HAP-1 (cell line): ENCODE results near the gene XPOT.
"Not testable (repeated sequence)": the region's sequence is repeated elsewhere in the genome, so short reads cannot be mapped to it uniquely, and the experiment has no call there.

Experiments
- DNase-seq, 2 experiments: peaks; one replicate each; pipeline ENCODE4 v3.0.0-alpha.2; 2016 to 2020; ENCODE audit warnings: low spot score in 2 of 2
- H3K27me3 ChIP-seq: fragments of 250-450 bp; sonication (Bioruptor Pico); 2 replicates; pipeline ENCODE4 v1.5.1; 2020; ENCODE audit warnings: low read depth, mild to moderate bottlenecking, moderate library complexity
- H3K36me3 ChIP-seq: fragments of 250-450 bp; sonication (Bioruptor Pico); replicated peaks from 2 replicates; pipeline ENCODE4 v1.5.1; 2020; ENCODE audit warnings: mild to moderate bottlenecking
- H3K4me1 ChIP-seq: fragments of 250-450 bp; sonication (Bioruptor Pico); 2 replicates; pipeline ENCODE4 v1.5.1; 2020; ENCODE audit warnings: mild to moderate bottlenecking
- H3K4me3 ChIP-seq: fragments of 250-450 bp; sonication (Bioruptor Pico); 2 replicates; pipeline ENCODE4 v1.5.1; 2020; ENCODE audit warnings: mild to moderate bottlenecking, moderate library complexity
- H3K9me3 ChIP-seq: fragments of 250-450 bp; sonication (Bioruptor Pico); 2 replicates; pipeline ENCODE4 v1.5.1; 2020; ENCODE audit warnings: mild to moderate bottlenecking, moderate library complexity
- in situ Hi-C: fragments of 300-500 bp; cut with MboI; formaldehyde crosslinking; loops from 3 replicates; pipeline ENCODE4 v1.14.3; 2020; ENCODE audit warnings: low sequenced_read_pairs, inconsistent platforms, mixed read lengths

The XPOT gene, protein sequence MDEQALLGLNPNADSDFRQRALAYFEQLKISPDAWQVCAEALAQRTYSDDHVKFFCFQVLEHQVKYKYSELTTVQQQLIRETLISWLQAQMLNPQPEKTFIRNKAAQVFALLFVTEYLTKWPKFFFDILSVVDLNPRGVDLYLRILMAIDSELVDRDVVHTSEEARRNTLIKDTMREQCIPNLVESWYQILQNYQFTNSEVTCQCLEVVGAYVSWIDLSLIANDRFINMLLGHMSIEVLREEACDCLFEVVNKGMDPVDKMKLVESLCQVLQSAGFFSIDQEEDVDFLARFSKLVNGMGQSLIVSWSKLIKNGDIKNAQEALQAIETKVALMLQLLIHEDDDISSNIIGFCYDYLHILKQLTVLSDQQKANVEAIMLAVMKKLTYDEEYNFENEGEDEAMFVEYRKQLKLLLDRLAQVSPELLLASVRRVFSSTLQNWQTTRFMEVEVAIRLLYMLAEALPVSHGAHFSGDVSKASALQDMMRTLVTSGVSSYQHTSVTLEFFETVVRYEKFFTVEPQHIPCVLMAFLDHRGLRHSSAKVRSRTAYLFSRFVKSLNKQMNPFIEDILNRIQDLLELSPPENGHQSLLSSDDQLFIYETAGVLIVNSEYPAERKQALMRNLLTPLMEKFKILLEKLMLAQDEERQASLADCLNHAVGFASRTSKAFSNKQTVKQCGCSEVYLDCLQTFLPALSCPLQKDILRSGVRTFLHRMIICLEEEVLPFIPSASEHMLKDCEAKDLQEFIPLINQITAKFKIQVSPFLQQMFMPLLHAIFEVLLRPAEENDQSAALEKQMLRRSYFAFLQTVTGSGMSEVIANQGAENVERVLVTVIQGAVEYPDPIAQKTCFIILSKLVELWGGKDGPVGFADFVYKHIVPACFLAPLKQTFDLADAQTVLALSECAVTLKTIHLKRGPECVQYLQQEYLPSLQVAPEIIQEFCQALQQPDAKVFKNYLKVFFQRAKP

DNA sequence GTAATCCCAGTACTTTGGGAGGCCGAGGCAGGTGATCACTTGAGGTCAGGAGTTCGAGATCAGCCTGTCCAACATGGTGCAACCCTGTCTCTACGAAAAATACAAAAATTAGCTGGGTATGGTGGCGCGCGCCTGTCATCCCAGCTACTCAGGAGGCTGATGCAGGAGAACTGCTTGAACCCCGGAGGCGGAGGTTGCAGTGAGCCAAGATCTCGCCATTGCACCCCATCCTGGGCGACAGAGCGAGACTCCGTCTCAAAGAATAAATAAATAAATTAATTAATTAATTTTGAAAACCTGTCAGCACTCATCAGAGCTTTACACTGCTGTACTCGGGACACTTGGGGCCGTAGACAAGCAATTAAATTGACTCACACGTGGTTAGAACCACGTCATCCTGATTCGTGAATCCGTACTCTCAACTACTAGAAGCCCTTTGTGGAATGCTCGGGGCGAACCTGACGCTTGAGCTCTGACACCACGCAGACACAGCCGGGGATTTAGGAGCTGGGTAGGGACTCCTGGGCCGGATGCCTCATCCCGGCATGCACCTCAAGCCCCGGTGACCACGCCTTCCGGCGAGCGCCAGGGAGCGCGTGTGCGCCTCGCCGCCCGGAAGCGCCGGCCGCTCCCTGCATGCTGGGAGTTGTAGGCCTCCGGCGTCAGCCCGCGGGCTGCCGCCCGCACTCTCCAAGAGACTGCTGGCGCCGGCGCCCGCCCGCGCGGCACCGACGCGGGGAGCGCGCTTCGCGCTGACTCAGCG lies at the start of gene XPOT:
XPOT (plus strand) TSS at position 686 of the 763 bp plus-strand sequence. CDS start 5,644 bp downstream, outside the sequence.
- Histone ChIP-seq H3K9me3 (no peaks in the 10 kb centered on the region), H3K27me3 (no peaks in the 10 kb centered on the region), H3K4me3 (peak within 1 kb of the TSS; percentile 97), H3K36me3 (peaks cover 4% of the 10 kb centered on the region), H3K4me1 (peaks cover 17% of the 10 kb centered on the region)
- DNase-seq, result peak; percentile 95 to 96
- in situ Hi-C loops, result no loop called here

DNA sequence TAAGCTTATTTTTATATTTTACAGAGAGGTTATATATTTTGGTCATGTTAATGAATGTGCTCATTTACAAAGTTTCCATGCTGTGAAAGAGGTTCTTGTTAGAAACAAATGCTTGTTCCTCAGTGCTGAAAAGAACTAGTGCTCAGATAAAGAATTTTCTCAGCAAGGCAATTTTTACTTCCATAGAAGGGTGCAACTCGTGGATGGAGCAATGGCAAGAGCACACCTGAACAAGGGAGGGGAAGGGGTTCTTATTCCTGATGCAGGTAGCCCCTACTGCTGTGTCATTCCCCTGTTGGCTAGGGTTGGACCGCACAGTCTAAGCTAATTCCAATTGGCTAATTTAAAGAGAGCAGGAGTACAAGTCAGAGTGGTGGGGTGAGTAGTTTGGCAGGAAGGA lies 48.0 kb upstream of the XPOT start:
- H3K36me3 ChIP-seq, in situ Hi-C loops, H3K4me1 ChIP-seq: not testable (repeated sequence)

DNA sequence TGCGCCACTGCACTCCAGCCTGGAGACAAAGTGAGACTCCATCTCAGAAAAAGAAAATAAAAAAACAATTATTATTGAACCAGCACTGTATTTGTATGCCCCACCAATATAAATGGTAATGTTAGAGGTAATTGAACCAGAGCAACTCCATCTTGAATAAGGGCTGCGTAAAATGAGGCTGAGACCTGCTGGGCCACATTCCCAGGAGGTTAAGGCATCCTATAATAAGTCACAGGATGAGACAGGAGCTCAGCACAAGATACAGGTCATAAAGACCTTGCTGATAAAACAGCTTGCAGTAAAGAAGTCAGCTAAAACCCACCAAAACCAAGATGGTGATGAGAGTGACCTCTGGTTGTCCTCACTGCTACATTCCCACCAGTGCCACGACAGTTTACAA lies 43.0 kb upstream of the XPOT start:
- in situ Hi-C loops, DNase-seq: not testable (repeated sequence)

More for the DNA sequence above, 48.0 kb upstream of the XPOT start:
- not testable (repeated sequence) for DNase-seq, H3K27me3 ChIP-seq, H3K9me3 ChIP-seq, H3K4me3 ChIP-seq

DNA sequence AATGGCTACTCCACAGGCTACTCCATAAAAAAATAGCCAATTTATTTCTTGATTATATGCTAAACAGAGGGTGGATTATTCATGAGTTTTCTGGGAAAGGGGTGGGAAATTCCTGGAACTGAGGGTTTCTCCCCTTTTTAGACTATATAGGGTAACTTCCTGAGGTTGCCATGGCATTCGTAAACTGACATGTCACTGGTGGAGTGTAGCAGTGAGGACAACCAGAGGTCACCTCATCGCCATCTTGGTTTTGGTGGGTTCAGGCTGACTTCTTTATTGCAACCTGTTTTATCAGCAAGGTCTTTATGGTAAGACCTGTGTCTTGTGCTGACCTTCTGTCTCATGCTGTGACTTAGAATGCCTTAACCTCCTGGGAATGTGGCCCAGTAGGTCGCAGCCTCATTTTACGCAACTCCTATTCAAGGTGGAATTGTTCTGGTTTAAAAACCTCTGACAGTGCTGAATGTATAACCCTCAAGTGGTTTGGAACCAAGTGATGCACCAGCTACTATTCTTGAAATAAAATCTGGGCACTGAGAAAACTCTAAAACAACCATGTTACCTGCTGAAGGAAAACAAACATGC lies 41.4 kb upstream of the XPOT start:
- Histone ChIP-seq H3K27me3 (no peaks in the 10 kb centered on the region), H3K36me3 (no peaks in the 10 kb centered on the region), H3K4me3 (no peak overlapping the region), H3K4me1 (peaks cover 10% of the 10 kb centered on the region), H3K9me3 (no peaks in the 10 kb centered on the region)
- in situ Hi-C loops, result no loop called here
- DNase-seq, result no peak

More for the DNA sequence above, 43.0 kb upstream of the XPOT start:
- not testable (repeated sequence) for H3K36me3 ChIP-seq, H3K9me3 ChIP-seq, H3K27me3 ChIP-seq, H3K4me3 ChIP-seq, H3K4me1 ChIP-seq

DNA sequence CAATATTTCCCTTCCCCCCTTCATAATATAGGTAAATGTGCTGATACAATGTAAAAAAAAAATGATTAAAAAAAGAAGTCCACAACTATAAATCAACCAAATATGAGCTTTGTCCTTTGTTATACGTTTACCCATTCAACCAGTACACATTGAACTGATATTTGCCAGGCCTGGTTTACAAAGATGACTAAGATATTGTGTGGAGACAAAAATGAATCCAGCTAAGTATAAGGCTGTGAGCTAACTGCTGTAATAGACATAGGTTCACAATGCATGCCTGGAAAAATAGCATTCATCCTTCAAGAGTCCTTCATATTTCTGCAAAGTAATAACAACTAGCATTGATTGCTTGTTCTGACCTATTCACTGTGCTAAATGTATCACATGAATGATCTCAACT lies 20.5 kb upstream of the XPOT start:
- H3K27me3 ChIP-seq, result no peaks in the 10 kb centered on the region
- H3K36me3 ChIP-seq, result no peaks in the 10 kb centered on the region
- no peak overlapping the region for H3K4me3 ChIP-seq
- no peaks in the 10 kb centered on the region for H3K9me3 ChIP-seq
- no peaks in the 10 kb centered on the region for H3K4me1 ChIP-seq
- in situ Hi-C loops, result loop anchor here (25.0 kb wide), 1 partner anchor 1296 kb away; no protein-coding TSS in a partner anchor
- no peak for DNase-seq

DNA sequence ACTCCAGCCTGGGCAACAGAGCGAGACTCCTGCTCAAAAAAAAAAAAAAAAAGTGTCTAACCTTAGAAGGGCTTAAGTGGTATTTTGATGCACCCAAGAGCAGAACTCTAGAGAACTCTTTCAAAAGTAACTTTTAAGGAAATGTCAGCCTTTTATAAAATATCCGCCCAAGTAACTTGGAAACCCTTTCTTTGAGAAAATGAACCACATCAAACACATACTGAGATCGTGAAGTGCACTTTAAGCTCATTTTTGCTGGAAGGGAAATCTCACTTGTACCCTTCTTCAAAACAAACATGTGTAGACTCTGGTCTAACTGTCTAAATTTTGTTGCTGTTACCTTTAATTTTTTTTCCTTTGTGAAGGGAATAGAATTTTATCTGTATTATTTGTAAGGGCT lies 19.2 kb upstream of the XPOT start:
- Histone ChIP-seq H3K9me3 (no peaks in the 10 kb centered on the region), H3K36me3 (no peaks in the 10 kb centered on the region), H3K27me3 (no peaks in the 10 kb centered on the region), H3K4me1 (no peaks in the 10 kb centered on the region), H3K4me3 (no peak overlapping the region)
- in situ Hi-C loops, result loop anchor here (25.0 kb wide), 1 partner anchor 1298 kb away; no protein-coding TSS in a partner anchor
- no peak for DNase-seq

DNA sequence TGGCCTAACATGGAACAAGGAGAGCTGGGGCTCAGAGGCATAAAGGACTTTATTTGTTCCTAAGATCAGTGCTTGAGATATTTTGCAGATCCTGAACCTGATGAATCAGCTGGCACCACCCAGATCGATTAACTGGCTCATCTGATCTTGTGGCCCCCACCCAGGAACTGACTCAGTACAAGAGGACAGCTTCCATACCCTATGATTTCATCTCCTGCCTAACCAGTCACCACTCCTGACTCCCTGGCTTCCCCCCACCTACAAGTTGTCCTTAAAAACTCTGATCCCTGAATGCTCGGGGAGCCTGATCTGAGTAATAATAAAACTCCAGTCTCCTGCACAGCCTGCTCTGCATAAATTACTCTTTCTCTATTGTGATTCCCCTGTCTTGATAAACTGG lies 18.7 kb upstream of the XPOT start:
- Histone ChIP-seq H3K4me3 (no peak overlapping the region), H3K36me3 (no peaks in the 10 kb centered on the region), H3K4me1 (no peaks in the 10 kb centered on the region), H3K27me3 (no peaks in the 10 kb centered on the region), H3K9me3 (no peaks in the 10 kb centered on the region)
- in situ Hi-C loops, result loop anchor here (25.0 kb wide), 1 partner anchor 1298 kb away; no protein-coding TSS in a partner anchor
- DNase-seq, result no peak

DNA sequence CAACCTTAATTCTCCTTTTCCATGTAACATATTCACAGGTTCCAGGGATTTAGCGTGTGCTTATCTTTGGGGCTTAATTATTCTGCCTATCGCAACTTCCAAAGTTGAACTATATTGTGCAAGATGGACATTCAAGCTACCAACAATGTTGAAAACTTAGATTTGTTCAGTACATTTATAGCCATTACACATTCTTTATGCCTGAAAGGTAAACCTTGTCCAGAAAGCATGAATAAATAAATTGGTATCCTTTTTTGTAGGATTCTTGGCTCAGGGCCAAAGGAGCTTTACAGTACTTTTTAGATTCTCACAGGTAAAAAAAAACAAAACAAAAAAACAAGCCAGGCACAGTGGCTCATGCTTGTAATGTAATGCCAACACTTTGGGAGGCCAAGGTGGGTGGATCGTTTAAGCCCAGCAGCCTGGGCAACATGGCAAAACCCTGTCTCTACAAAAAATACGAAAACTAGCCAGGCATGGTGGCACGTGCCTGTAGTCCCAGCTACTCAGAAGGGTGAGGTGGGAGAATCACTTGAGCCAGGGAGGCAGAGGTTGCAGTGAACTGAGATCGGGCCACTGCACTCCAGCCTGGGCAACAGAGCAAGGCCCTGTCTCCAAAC lies 16.9 kb upstream of the XPOT start:
- DNase-seq, result no peak
- in situ Hi-C loops, result loop anchor here (25.0 kb wide), 1 partner anchor 1300 kb away; no protein-coding TSS in a partner anchor
- Histone ChIP-seq H3K9me3 (no peaks in the 10 kb centered on the region), H3K4me1 (no peaks in the 10 kb centered on the region), H3K4me3 (no peak overlapping the region), H3K27me3 (no peaks in the 10 kb centered on the region), H3K36me3 (no peaks in the 10 kb centered on the region)

DNA sequence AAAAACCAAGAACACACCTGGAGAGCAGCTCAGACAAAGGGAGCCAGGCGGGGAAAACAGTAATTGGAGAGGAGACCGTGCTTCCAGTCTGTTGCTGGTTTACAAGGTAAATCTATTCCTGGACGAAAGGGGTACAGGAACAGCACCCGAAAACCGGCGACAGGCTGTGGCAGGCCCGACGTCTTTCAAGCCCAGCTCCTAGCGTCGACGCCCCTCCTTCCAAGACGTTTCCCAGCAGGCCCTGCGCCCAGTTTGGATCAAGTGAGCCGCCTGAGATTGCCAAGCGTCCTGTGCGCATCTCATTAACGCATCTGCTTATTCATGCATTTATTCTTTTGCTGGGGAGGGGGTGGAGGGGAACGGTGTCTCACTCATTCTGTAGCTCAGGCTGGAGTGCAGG lies 15.0 kb upstream of the XPOT start:
- in situ Hi-C loops, result loop anchor here (25.0 kb wide), 1 partner anchor 1302 kb away; no protein-coding TSS in a partner anchor
- Histone ChIP-seq H3K4me1 (no peaks in the 10 kb centered on the region), H3K9me3 (no peaks in the 10 kb centered on the region), H3K4me3 (no peak overlapping the region), H3K36me3 (no peaks in the 10 kb centered on the region), H3K27me3 (no peaks in the 10 kb centered on the region)
- DNase-seq, result no peak

DNA sequence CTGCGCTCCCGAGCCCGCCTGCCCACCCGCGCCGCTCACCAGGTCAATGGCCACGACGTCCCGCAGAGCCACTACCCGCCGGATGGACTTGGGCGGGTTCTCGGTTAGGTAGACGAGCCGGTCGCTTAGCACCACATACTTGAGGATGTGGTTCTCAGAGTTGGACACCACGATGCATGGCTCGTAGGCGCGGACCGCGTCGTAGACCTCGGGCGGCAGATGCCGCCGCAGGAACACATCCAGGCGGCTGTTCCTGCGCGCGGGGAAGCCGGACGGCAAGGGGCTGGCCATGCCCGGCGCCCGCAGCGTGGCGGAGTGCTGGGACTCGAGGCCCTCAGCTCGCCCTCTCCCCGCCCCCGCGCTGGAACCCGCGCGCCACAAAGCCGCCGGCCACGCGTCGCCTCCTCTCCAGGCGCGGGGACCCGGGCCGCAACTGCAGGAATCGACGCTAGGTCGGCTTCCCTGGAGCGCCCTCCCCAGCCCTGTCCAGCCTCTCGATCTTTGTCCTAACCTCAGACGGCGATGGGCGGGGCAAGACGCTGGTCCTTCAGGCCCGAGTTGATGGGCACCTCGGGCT lies 13.8 kb upstream of the XPOT start, which contains the start of gene C12orf56:
C12orf56 (minus strand) TSS at position 484 of the 577 bp plus-strand sequence; CDS start at position 291, 193 bp downstream.
- peak in 1 of 2 experiments; percentile 57 for DNase-seq
- Histone ChIP-seq H3K36me3 (no peaks in the 10 kb centered on the region), H3K27me3 (no peaks in the 10 kb centered on the region), H3K4me1 (no peaks in the 10 kb centered on the region), H3K9me3 (no peaks in the 10 kb centered on the region), H3K4me3 (no peak within 1 kb of the TSS)
- in situ Hi-C loops, result loop anchor here (25.0 kb wide), 1 partner anchor 1303 kb away; no protein-coding TSS in a partner anchor

DNA sequence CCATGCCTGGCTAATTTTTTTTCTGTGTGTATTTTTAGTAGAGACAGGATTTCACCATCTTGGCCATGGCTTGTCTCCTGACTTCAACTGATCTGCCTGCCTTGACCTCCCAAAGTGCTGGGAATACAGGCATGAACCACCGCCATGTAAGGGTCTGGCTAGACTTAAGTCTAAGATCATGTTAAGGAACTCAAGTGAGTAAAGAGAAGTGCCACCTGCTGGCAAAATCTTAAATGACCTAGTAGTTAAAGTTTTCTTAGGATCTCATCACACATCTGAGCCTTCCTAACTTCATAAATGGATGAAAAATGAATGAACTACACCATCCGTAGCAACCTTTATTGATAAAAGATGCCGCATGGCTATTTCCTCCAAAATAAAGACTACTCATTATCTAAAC lies 12.0 kb upstream of the XPOT start:
- in situ Hi-C loops, result loop anchor here (25.0 kb wide), 1 partner anchor 1305 kb away; no protein-coding TSS in a partner anchor
- H3K9me3 ChIP-seq, result no peaks in the 10 kb centered on the region
- no peaks in the 10 kb centered on the region for H3K36me3 ChIP-seq
- no peak overlapping the region for H3K4me3 ChIP-seq
- no peaks in the 10 kb centered on the region for H3K4me1 ChIP-seq
- H3K27me3 ChIP-seq, result no peaks in the 10 kb centered on the region
- peak in 1 of 2 experiments; percentile 30 for DNase-seq

DNA sequence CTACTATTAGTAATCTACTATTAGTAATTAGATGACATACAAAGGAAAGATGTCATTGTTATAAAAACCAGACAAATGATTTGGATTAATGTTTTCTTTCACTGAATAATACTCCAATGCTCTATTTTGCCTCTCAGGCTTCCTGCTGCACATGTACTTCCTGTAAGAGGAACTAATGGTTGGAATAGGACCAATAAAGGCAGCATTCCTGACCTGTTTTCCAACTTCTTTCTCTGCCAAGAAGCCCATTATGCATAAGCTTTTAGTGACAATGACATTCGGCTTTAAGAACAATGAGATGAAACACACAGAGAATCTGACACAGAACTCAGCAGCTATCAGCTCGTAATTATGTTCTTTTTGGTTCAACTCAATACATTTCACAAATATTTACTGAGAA lies 8.5 kb upstream of the XPOT start:
- no peaks in the 10 kb centered on the region for H3K27me3 ChIP-seq
- no peak for DNase-seq

More for the DNA sequence above, 8.5 kb upstream of the XPOT start:
- H3K4me1 ChIP-seq, result peaks cover 8% of the 10 kb centered on the region
- H3K4me3 ChIP-seq, result no peak overlapping the region
- no peaks in the 10 kb centered on the region for H3K9me3 ChIP-seq
- H3K36me3 ChIP-seq, result no peaks in the 10 kb centered on the region
- in situ Hi-C loops, result loop anchor here (25.0 kb wide), 1 partner anchor 1308 kb away; no protein-coding TSS in a partner anchor
